Transverse colon (tissue), 4 donors: Measurements from ENCODE around the gene GLIPR1.

Source experiments
- CTCF ChIP-seq, 5 experiments: fragments of 200-600 bp in 3 of 5; fragments of 450-650 bp in 2 of 5; sonication (generic) in 3 of 5; IDR thresholded peaks; 1 replicate in 2 of 5; 2 replicates in 3 of 5; pipeline ENCODE4 v1.5.1; 2016 to 2017; ENCODE audit warnings: antibody characterized with exemption in 5 of 5, inconsistent platforms in 3 of 5, mild to moderate bottlenecking in 2 of 5, moderate library complexity in 1 of 5
- POLR2A ChIP-seq: fragments of 450-650 bp; IDR thresholded peaks from one replicate; pipeline ENCODE4 v1.6.1; 2016; ENCODE audit warnings: antibody characterized with exemption, mild to moderate bottlenecking, moderate library complexity
- POLR2AphosphoS5 ChIP-seq, 3 donors: sonication (generic); formaldehyde crosslinking; IDR thresholded peaks; one replicate each; pipeline ENCODE4 v1.6.1; 2016; ENCODE audit warnings: antibody characterized with exemption in 3 of 3

DNA sequence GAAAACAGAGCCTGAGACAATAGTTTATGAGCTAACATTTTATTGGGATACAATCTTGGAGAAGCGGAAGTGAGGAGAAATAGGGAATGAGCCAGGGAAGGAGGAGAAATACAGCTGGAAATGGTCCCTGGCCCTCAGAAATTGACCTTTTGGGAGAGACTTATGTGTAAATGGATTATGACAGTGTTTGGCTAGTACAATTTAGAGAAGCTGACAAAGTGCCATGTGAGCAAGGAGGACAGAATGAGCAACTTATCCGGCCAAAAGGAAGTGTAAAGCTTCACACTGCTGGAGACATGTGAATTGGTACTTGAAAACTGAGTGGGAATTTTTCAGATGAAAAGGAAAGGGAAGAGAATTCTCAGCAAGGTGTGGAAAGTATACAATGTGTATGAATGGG, 2.9 kb downstream of the GLIPR1 start:
- no peak for TF ChIP-seq CTCF (IDR thresholded peaks at IDR 0.05)
- TF ChIP-seq POLR2A: no peak
- TF ChIP-seq POLR2AphosphoS5 (IDR thresholded peaks at IDR 0.05): no peak
